Stimulated activated CD4-positive, alpha-beta T cell treated with anti-CD3 and anti-CD28 coated beads, Interleukin-2, amount 100 ng/mL, for 4 hours (primary cell): ENCODE results near the gene ZC3H12C.

Experiments
- DNase-seq: peaks from one replicate; pipeline ENCODE4 v3.0.0-alpha.2; 2020; ENCODE audit warnings: low read depth

Gene ZC3H12C

DNA sequence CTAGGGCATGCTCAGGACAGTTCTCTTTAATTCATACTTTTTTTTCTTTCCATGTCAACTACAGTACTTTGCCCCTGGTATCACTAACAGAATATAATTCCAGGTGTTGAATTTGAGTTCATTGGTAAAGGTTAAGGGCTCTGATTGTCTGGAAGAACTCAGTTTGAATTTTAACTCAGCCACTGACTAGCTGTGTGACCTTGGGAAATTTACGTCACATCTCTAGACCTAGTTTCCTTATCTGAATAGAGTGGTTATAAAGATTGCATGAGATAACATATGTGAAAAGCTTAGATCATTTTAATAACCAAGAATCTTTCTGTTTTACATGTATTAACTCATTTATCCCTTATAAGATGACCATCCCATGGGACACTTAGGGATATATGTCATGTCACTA is 15.8 kb upstream of the ZC3H12C start:
- DNase-seq = no peak

DNA sequence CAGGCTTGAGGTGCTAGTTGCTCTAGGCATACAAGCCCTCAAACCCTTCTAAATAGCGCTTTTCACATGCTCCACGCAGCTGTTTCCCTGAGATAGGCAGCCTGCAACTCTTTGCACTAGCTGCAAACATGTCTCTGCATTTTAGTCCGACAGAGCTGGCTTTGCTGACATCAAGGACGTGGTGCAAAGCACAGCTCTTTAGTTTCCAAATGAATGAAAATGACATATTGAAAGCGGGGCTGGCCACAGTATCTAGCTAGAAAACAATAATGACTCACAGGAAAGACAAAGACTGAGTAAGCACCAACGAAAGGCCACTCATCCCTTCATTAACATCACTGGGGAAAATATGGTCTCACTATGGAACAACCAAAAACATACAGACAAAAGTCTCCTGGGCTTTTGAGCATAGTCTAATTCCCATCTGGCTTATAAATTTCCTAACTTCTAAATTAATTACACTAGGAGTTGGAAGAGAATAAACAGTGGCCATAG is 15.3 kb upstream of the ZC3H12C start:
- DNase-seq = no peak

DNA sequence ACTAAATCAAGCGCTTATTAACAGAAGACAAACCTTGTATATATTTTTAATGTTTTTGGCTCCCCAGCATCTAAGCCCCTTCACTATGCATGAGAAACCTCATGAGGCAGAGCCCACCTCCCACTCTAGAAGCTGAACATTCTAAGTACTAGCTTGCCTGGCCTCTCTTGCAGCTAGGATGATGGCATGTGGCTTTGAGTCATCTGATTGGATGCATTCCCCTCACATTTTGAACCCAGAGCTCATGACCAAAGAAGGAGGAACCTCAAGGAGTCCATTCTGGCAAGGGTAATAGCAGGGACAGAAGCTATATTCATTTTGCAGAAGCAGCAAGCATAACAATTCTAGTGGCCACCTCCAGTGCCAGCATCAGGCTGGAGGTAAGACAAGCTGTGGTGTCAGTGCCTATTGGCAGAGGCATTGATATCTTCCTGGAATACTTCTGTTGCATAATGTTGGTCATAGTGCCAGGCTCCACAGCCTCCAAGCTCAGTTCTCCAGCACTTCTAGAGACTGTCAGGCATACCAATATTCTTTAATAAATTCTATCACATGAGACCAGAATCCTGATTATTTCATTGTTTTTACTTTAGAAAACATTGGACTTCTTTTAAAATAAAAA is 14.2 kb upstream of the ZC3H12C start:
- DNase-seq = no peak

DNA sequence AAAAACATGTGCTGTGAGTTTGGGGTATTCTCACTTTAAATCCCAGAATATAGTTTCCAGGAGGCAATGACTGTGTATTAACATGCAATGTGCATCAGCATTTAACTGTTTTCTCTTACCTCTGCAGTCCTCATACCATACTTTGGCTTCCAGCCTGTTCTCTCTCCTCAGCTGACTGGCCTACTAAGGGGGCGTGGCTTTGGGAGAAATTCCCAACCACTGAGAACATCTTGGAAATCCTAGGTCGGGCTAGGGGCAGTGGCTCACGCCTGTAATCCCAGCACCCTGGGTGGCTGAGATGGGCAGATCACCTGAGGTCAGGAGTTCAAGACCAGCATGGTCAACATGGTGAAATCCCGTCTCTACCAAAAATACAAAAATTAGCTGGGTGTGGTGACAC is 13.5 kb upstream of the ZC3H12C start:
- no peak for DNase-seq

DNA sequence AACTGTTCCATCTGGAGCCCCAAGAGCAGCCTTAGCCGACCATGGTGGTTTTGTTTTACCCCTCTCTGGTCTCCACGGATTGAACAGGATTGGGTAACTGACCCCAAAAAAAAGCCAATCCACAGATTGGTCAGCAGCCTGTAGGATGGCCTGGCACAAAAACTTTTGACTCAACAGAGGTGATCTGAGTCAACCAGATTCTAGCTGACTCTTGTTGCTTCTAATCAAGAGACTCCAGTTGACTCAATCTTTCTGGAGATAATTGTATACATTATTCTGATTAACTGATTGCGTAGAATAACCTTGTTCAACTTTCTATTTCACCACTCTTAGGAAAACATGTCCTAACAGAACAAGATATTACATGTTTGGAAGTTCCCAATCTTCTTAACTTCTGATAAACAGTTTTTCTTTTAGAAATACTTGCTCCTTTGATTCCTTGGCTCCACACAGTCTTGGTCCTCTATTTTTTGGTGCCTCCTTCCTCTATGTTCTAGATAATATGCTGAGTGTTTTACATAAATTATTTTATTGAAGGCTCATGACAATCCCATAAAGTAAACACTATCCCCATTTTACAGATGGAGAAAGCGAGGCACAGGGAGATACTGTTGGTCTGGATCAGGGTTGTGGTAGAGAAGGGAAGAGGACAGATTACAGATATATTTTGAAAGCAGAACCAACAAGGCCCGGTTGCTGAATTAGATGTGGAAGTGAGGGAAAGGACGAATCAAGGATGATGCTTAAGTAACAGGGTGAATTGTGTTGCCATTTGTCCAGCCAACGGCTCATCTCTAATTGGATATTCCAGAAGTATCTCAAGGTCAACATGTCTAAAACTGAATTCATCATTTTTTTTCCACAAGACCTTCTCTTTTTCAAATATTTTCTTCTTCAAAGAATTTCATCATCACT is 11.5 kb upstream of the ZC3H12C start:
- DNase-seq = no peak

DNA sequence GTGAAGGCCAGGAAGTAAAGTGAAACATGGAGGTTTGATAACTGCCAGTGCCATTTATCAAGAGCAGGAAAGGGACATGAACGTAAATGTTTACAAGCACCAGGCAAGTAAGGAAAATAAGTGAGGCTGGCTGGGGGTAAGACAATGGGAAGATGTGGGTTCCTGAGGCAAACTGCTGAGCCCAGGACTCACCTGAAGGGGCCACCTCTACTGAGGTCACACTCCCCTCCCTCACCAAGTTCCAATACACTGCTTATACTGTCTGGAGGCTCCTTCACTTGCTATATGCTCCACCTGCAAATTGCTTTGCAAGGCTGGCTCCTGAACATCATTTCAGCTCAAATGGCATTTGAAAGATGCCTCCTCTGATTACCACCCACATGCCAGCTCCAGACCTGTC is 10.3 kb upstream of the ZC3H12C start:
- DNase-seq = no peak

DNA sequence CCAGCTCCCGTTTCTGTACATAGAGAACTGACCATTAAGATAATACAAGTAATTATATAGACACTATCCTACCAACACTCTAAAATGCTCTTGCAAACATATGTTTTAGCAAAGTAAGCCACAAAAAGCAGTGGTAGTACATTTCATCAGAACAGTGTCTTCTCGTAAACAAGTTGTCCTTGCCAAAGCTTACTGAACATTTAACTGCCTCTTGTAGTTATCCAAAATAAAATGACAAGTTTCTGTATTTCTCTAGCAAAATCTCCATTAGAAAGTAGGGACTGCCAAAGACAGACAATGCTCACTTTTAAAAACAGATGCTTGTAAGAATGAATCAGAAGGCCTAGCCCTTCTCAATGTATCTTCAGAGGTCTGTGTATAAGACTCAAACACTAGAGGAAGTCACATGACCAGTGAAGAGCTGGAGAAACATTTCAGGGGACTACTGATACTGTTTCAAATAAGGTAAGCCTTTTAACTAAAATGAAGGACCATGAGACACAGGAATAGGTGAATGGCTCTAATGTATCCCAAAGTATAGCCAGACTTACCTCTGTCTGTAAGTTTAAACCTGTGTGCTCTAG is 7.8 kb upstream of the ZC3H12C start:
- DNase-seq = no peak

DNA sequence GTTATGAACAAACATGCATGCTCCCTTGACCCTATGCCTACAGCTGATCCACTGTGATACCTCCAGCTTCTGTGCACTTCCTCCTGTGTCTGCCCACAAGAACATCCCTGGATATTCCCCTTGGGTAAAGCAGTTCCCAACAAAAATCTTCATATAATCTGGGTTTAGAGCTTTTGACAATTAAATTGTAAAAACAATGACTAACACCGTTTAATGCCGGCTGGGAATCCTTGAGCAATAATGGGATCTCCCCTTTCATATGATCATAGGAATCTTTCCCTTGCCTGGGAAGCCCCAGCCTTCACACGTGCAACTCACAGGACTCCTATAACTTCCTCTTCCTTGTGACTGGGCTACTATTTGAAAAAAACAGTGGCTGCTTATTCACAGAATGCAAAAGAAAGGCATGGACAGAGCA is 6.3 kb upstream of the ZC3H12C start:
- DNase-seq = no peak

DNA sequence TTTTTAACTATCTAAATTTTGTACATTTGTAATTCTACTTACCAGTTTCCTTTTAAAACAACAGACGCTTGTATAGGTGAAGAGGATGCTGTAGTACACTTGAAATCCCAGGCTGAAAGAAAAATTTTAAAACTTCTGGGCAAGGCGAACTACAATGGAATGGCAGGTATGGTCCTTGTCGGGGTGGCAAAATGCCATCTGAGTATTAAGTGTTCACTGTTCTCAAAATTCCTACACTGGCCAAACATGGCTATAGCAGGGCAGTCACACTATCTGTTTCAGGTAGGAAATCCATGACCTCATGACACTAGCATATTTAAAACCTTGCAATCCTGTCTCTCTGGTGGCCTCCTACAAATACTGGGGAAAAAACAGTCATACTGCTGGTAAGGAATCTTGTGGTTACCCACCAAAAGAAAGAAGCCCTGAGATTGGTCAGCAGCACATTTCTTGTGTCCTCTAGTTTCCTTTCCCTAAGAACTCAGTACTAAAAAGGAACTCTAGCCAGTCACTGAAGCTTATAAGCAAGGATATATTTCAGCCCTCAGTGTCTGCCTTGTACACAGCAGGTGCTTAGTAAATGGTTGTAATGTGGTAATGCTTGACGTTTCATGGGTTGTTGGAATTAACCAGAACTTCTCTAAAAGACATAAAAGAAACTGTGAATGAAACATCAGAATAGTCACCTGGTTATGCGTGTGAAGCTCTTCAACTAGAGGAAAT is 5.2 kb upstream of the ZC3H12C start:
- DNase-seq = no peak

DNA sequence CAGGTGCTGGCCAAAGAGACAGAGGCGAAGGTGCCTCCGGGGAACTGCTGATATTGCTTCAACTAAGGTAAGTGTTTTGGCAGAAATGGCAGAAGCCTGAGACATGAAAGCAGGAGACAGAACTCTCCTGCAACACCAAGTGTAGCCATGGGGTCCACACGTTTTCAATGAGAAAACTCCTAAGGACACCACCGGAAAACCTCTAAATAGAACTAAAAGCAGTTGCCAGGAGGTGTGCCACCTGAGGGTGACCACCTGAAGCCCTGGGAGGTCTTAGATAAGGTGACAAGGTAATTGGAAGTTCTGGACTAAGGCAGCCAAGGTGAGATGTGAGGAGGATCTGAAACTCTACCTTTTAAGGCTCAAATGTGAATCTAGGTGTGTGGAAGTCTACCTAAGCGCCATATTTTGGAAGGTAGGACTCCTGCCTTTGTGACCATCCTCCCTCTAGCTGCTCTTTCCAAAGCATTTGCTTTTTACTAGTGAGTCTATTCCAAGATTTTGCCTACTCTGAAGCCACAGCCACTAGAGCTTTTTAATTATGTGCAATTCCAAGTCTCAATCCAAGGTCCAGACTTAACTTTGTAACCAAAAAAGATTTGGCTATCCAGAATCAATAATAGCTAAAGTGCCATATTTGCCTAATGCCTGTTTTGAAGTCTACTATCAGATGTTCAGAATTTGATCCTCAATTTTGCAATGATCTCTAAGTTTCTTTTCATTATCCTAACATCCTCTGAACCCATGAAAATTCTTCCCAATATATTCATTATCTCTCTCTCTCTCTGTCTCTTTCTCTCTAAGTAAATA is 4.5 kb upstream of the ZC3H12C start:
- no peak for DNase-seq

DNA sequence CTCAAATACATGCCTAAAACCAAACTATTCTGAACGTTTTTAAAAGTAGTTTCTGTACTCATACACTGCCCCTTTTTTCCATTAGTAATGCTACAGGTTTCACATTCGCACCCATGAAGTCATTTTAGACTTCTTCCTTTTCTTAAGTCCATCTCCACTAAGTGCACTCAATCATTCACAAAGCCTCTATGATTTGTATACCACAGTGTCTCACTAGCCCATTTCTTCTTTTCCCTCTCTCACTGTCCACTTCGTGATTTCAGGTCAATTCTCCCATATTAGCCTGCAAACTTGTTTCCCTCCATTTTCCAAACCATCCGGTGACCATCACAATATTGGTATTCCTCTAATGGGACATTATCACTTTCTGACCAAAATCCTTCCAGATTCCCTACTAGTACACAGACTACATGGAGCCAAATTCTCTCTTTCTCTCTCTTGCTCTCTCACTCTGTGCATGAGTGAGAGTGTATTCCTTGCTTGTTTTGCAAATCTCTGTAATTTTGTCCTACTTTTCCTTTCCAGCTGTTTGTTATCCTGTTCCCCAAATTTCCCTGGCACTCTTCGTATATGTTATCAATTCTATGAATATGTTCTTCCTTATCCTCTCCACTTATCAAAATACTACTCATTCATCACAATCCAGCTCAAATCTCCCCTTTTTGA is 3.4 kb upstream of the ZC3H12C start:
- no peak for DNase-seq

DNA sequence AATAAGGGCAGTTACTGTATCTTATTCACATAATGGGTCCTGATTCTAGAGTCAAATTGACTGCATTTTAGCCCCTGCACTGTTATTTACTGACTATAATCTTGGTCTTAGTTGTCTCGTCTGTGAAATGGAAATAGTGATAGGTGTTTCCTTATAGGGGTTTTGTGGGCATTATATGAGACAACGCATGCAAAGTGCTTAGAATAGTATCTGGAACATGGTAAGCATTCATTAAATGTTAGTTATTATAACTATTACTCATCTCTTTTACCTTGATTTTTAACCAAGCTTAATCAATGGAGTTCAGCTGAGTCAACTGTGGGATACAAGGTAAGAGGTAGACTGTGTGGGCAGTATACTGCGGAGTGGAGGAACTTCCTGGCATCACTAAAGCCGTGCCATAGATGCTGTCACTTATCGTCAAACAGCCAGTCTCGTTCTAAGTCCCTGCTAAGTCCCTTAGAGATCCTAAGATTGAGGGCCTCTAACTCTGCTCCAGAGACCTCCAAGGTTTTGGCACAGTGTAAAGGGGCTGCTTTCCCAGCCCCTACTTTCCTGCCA is 2.6 kb upstream of the ZC3H12C start:
- DNase-seq = no peak

DNA sequence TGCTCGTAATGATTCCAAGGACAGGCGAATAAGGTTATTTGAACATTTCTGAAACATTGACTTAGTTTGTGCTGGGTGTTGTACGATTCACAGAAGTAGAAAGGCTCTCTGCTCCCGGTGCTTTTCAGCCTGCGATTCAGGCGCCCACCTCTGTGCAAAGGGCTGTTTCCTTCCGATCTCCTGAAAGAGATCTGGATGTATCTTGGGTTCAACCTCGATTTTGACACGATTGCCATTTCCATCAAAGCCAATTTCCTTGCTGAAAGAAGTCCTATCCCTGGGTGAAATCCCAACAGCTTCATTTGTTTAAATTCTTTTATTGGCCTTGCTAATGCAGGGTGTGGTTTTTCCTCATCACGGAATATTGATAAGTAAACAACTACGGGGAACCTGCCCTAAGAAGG is 1.1 kb upstream of the ZC3H12C start:
- DNase-seq = no peak

DNA sequence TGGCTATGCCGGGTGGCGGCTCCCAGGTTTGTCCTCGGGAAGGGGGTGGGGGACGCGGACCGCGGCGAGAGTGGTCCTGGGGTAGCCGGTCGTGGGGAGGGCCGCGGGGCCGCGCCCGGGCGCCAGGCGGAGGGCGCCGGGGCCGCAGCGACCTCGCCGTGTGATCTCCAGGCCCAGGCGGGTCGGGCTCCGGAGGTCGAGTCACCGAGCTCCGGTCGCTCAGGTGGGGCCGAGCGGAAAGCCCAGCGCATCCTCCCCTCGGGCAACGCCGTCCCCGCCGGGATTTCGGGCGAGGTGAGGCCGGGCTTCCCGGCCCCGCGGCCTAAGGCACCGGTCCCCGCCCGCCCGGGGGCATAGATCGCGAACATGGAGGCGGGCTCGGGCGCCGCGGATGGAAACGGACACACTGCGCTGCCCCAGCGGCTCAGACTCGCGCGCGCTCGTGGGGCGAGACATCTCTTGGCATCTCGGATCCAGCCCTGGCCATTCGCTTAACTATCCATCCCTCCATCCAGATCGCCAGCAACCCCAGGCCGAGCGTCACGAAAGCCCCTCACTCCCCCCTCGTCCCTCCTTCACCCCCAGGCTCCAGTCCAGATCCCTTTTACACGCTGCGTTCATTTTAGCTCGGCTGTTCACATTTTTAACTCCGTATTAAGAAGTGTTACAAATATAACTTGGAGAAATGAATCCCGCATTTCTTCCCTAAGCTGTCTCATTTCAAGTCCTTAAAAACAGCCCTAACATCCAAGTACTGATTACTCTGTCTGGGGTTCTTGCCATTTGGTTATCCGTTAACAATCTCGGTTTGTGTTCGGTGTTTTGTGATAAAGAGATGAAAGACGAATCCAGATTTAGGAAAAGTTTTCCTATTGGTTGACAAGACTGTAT is 460 bp downstream of the ZC3H12C start:
- DNase-seq = no peak

DNA sequence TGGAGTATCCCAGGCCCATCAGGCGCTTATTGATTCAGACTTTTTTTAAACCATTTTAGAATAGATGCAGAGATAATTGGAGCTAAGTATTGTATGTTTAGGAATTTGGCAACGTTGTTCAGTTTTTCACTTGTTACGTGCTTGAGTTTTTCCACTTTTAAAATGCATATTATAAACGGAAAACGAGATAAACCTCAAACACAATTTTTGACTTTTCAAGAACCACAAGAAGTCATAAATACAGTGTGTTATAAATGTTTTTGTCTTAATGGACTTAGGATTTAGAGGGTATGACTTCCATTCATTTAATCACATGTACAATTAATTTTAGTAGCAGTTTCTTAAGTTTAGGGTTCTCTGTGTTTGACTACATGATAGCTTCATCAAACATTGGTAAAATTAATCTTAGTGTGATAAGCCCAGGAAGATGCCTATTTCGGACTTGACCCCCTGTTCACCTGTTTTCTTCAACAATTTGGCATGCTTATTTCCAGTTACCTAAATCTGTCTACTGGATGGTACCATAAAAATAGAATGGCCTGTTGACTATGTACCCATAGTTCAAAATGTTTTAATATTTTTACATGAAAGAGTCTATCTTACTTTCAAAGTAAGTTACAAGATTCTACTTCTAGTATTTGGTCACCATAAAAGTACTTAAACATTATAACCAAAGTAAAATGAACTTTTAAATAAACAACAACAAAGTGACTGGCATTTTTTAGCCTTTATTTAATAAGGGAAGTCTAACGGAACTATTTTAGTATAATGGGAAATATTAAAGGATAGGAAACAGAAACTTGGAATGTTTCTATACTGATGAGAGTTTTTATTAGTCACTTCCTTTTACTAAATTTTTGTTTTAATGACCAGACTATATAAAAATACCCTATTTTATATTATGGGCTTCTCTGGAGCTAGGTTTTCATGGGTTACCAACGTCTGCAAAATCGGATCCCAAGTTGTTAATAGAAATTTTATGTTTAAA is 1.4 kb downstream of the ZC3H12C start:
- DNase-seq = no peak

DNA sequence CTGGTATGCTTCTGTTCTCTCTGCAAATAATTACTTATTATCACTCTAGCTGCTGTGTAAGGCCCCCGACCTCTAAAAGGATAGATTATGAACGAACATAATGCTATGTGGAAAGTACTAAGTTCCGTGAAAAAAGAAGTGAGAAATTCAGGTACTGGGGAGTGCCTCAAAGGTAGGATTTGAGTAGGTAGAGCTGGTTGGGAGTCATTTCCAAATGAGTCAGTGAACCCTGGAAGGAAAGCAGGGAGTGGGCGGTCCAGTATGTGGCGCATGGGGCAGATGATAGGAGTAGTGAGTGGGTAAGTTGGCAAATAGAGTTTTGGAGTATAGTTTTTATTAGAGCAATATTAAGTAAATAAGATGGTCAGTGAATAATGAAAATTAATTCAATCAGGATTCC is 2.4 kb downstream of the ZC3H12C start:
- DNase-seq = no peak

DNA sequence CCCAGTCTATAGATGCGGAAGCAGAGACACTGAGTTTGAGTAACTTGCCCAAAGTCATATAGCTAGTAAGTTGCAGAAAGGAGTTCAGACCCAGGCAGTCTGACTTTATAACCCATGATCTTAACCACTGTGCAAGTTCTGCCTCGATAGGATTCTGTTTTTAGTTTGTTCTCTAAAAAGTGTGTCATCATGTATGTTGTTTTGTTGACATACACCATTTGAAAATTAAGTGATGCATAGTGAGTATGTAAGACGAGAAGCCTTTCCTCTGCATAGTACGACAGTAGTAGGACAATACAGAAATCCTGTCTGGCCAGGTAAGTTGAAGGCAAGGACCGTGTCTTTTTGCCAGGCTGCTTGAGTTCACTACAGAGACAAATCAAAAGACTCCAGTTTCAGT is 3.3 kb downstream of the ZC3H12C start:
- no peak for DNase-seq

DNA sequence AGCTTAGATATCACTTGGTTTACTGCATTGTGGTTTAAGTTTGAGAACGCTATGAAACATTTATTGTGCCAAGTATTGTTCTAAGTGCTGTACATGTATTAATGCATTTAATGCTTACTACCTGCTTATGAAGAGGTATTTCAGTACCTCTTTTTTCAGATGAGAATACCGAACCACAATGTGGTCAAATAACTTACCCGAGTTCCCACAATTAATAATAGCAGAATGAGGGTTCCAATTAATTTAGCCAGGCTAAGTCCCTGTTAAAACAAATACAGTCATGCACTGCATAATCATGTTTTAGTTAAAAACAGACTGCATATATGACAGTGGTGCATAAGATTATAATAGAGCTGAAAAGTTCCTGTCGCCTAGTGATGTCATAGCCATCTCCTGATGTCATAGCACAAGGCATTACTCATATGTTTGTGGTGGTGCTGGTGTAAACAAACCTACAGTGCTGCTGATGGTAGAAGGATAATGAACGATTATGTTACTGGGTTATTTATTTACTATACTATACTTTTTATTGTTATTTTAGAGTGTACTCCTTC is 4.3 kb downstream of the ZC3H12C start:
- no peak for DNase-seq
